Measurements from ENCODE around the gene FAM181A. TPM values are rescaled to one million over a fixed set of nuclear protein-coding genes. Genes with fewer than 3 reads are reported as not detected.

The FAM181A gene
- total and polyA plus RNA-seq, 9 of the 15 experiments (the other 6 are each of a cell fraction or from before 2014, with no cell fraction given) = not detected

DNA sequence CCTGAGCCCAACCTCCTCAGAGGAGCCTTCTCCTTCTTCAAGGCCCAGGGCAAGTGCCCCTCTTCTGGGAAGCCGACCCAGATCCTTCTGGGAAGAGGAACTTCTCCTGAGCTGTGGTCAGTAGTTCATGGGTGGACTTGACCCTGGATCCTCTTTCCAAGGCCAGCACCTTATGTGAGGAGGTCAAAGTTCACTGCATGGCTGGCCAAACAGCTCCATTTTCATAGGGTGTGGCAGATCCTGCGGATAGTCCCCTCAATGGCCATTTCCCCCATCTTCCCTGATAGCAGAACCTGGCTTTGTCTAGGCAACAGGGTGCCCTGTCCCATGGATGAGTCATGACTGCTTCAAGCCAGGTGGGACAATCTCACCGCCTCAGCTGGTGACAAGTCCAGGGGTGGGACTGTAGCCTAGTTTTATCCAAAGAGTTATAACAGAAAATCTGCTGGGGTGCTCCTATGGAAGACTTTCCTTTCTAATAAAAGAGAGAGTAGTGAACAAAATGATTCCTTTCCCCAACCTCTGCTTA is 38.9 kb downstream of the FAM181A start:
- POLR2A ChIA-PET = no interaction called here
- H3K4me2 ChIP-seq (ENCODE audit: insufficient read depth, low read length) = no peak overlapping the region

More for the DNA sequence above, 38.9 kb downstream of the FAM181A start:
- DNase-seq (ENCODE audit: extremely low read depth in 1 of 4, low spot score in 3 of 4) (no peak), FAIRE-seq (no peak), ATAC-seq (no peak)
- 0% methylated on average over 2 of the region's 3 CpGs for WGBS (ENCODE audit: insufficient coverage, low coverage, missing lambda C conversion rate)
- no peak overlapping the region for H3K9ac ChIP-seq (ENCODE audit: insufficient read depth in 1 of 2, low read depth in 2 of 2, low read length in 2 of 2)
- intact Hi-C loops (cut with micrococcal nuclease) (no loop called here), in situ Hi-C loops (cut with MboI) (no loop called here)
- CTCF ChIA-PET (ENCODE audit: low intra/inter-chr PET ratio) = no interaction called here
- no peaks in the 10 kb centered on the region for H4K20me1 ChIP-seq (replicated peaks; ENCODE audit: control insufficient read depth, insufficient read depth, low read length)
- TF ChIP-seq, protein P1, sequence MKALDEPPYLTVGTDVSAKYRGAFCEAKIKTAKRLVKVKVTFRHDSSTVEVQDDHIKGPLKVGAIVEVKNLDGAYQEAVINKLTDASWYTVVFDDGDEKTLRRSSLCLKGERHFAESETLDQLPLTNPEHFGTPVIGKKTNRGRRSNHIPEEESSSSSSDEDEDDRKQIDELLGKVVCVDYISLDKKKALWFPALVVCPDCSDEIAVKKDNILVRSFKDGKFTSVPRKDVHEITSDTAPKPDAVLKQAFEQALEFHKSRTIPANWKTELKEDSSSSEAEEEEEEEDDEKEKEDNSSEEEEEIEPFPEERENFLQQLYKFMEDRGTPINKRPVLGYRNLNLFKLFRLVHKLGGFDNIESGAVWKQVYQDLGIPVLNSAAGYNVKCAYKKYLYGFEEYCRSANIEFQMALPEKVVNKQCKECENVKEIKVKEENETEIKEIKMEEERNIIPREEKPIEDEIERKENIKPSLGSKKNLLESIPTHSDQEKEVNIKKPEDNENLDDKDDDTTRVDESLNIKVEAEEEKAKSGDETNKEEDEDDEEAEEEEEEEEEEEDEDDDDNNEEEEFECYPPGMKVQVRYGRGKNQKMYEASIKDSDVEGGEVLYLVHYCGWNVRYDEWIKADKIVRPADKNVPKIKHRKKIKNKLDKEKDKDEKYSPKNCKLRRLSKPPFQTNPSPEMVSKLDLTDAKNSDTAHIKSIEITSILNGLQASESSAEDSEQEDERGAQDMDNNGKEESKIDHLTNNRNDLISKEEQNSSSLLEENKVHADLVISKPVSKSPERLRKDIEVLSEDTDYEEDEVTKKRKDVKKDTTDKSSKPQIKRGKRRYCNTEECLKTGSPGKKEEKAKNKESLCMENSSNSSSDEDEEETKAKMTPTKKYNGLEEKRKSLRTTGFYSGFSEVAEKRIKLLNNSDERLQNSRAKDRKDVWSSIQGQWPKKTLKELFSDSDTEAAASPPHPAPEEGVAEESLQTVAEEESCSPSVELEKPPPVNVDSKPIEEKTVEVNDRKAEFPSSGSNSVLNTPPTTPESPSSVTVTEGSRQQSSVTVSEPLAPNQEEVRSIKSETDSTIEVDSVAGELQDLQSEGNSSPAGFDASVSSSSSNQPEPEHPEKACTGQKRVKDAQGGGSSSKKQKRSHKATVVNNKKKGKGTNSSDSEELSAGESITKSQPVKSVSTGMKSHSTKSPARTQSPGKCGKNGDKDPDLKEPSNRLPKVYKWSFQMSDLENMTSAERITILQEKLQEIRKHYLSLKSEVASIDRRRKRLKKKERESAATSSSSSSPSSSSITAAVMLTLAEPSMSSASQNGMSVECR (CRISPR knock-in tag; IDR thresholded peaks at IDR 0.05) = no peak
- TF ChIP-seq ZNF224 (CRISPR knock-in tag; IDR thresholded peaks at IDR 0.05) = no peak
- TF ChIP-seq LCOR (CRISPR knock-in tag; IDR thresholded peaks at IDR 0.05) = no peak
- no TSS peak for BruUV-seq (replicated peaks)
- H3K9me3 ChIP-seq (replicated peaks; ENCODE audit: control insufficient read depth, insufficient read depth, low read depth, low read length) = no peaks in the 10 kb centered on the region
- H3K27me3 ChIP-seq (ENCODE audit: control insufficient read depth in 2 of 2, insufficient read depth in 2 of 2, low read length in 2 of 2) = peaks cover 0 to 12% of the 10 kb centered on the region in 2 experiments; a peak in 3 of 5 replicates
- H3K36me3 ChIP-seq (ENCODE audit: control insufficient read depth, insufficient read depth, low read length) = no peaks in the 10 kb centered on the region
- H3K79me2 ChIP-seq (ENCODE audit: control insufficient read depth, insufficient read depth, low read length) = no peaks in the 10 kb centered on the region
- no peaks in the 10 kb centered on the region for H3K4me1 ChIP-seq (replicated peaks in 1 of 2; ENCODE audit: control insufficient read depth in 2 of 2, insufficient read depth in 2 of 2, low read length in 2 of 2)
- H3K9me1 ChIP-seq (ENCODE audit: control insufficient read depth, insufficient read depth, low read length) = no peaks in the 10 kb centered on the region
- no peak overlapping the region for H2AFZ ChIP-seq (ENCODE audit: low read depth, low read length)
- H3K4me3 ChIP-seq = no peak overlapping the region
- no peak overlapping the region for H3K27ac ChIP-seq (ENCODE audit: extremely low read depth, low read depth, low read length)
